Epithelial cell of proximal tubule (primary cell): ENCODE data around the gene RNPC3. TPM values are rescaled to one million over a fixed set of nuclear protein-coding genes. Genes with fewer than 3 reads are reported as not detected.
"Not testable (repeated sequence)": the region's sequence is repeated elsewhere in the genome, so short reads cannot be mapped to it uniquely, and the experiment has no call there.

Experiments used
- DNase-seq: peaks from one replicate; pipeline ENCODE4 v3.0.0-alpha.2; 2011; ENCODE audit warnings: low read depth
- H3K4me3 ChIP-seq: 2 replicates; pipeline ENCODE4 v1.5.1; 2011; ENCODE audit warnings: low read depth, mild to moderate bottlenecking, low read length
- total RNA-seq: library from RNA; depleted of rRNA; stranded (reverse); fragments of >200 nt; gene quantifications from 2 replicates; pipeline ENCODE4 v1.2.3, GENCODE V29; 2015
- TF ChIP-seq, protein P1 (sequence below): conservative IDR thresholded peaks from 2 replicates; pipeline ENCODE4 v1.5.1; 2012; ENCODE audit warnings: low read depth, mild to moderate bottlenecking, low read length

RNPC3 gene
- total RNA-seq, 1 donor from 2014 or later: 6.4 TPM

DNA sequence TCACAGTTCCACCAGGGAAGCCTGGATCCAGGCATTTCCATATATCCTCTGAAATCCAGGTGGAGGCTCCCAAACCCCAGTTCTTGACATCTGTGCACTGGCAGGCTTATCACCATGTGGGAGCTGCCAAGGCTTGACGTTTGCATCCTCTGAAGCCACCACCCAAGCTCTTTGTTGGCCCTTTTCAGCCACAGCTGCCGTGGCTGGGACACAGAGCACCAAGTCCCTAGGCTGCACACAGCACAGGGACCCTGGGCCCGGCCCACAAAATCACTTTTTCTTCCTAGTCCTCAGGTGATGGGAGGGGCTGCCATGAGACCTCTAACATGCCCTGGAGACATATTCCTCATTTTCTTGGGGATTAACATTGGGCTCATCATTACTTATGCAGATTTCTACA lies 22.3 kb downstream of the RNPC3 start:
- no peak overlapping the region for H3K4me3 ChIP-seq
- no peak for DNase-seq
- TF ChIP-seq, protein P1, sequence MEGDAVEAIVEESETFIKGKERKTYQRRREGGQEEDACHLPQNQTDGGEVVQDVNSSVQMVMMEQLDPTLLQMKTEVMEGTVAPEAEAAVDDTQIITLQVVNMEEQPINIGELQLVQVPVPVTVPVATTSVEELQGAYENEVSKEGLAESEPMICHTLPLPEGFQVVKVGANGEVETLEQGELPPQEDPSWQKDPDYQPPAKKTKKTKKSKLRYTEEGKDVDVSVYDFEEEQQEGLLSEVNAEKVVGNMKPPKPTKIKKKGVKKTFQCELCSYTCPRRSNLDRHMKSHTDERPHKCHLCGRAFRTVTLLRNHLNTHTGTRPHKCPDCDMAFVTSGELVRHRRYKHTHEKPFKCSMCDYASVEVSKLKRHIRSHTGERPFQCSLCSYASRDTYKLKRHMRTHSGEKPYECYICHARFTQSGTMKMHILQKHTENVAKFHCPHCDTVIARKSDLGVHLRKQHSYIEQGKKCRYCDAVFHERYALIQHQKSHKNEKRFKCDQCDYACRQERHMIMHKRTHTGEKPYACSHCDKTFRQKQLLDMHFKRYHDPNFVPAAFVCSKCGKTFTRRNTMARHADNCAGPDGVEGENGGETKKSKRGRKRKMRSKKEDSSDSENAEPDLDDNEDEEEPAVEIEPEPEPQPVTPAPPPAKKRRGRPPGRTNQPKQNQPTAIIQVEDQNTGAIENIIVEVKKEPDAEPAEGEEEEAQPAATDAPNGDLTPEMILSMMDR: no peak

DNA sequence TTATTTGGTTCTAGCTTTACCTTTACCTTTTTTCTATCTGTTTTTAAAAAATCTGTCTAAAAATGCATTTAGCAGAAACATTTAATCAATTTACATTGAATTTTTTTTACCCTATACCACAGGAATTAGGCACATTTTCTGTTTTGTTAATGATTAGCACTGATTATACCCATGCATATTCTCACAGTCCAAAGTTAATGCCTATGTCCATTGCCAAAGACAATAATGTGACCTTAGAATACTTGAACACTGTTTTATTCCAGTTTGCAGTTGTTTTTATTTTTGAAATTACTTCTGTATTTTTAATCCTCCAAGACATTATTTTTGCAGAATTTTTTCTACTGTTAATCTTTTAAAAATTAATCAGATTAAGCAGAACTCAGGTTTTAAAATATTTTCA lies 34.9 kb downstream of the RNPC3 start:
- DNase-seq: no peak
- H3K4me3 ChIP-seq: no peak overlapping the region
- TF ChIP-seq, protein P1: no peak

DNA sequence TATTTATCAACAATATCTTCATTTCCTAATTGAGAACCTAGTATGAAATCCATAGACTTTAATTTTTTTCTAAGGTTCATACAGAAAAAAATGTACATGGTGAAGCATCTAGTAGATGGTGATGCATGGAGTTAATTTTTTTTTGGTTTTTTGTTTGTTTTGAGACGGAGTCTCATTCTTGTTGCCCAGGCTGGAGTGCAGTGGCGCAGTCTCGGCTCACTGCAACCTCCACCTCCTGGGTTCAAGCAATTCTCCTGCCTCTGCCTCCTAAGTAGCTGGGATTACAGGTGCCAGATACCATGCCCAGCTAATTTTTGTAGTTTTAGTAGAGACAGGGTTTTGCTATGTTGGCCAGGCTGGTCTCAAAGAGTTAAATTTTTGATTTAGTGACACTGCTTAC lies 35.6 kb downstream of the RNPC3 start:
- H3K4me3 ChIP-seq, DNase-seq: not testable (repeated sequence)

DNA sequence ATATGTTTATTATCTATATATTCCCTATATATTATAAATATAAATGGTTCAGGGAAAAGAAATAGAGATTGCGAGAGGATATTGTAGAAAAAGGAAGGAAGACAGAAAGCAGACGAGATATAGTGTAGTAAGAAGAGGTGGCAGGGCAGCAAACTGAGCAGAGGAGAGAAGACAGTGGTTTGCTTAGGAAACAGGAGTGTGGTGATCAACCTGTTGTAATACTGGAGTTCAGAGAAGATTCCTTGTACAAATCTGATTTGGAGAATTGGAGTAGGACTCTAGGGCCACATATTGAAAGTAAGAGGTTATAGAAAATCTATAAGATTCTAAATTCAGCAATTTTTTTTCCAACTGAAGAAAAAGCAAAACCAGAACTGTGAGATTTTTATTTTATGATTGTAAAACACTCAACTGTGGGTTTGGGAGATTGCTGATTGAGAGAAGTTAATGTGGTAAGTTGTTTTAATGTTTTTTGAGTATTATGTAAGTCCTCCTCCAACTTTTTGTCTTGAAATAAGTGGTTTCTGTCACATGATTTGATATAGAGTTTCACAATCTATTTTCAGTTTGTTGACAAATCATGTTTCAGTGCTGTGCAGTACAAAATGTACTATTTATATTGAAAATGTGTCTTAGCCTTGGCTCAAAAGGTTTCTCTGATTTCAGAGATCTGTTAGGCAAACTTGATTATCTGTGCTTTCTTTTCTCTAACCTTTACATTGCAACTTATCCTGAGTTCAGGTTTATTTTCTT lies 36.3 kb downstream of the RNPC3 start:
- TF ChIP-seq, protein P1: no peak
- H3K4me3 ChIP-seq: no peak overlapping the region
- DNase-seq: no peak

DNA sequence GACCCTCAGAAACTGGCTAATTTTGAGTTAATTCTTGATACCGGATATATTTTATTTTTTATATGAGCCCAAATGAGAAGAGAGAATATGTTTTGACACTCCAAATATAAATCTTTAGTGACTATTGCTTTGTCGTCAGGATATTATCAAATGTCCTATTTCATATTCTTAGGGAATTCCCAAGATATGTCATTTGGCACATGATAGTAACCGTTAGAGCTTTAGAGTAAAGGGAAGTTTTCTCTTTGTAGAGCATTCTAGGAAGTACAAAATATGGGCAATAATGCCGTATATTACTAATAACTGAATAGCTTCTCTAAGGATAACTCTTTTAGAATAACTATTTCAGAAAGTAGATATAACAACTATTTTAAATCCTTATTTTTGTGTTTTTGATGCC lies 37.6 kb downstream of the RNPC3 start:
- TF ChIP-seq, protein P1: no peak
- DNase-seq: no peak
- H3K4me3 ChIP-seq: no peak overlapping the region

DNA sequence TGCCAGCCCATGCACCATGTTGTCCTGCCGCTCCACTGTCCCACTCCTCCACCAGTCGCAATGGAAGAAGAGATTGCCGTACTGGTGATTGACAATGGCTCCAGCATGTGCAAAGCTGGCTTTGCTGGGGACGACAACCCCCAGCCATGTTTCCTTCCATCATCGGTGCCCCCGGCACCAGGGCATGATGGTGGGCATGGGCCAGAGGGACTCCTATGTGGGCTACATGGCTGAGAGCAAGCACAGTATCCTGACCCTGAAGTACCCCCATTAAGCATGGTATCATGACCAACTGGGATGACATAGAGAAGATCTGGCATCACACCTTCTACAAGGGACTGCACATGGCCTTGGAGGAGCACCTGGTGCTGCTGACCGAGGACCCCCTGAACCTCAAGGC lies 44.0 kb downstream of the RNPC3 start:
- TF ChIP-seq, protein P1: no peak
- DNase-seq: no peak
- no peak overlapping the region for H3K4me3 ChIP-seq

DNA sequence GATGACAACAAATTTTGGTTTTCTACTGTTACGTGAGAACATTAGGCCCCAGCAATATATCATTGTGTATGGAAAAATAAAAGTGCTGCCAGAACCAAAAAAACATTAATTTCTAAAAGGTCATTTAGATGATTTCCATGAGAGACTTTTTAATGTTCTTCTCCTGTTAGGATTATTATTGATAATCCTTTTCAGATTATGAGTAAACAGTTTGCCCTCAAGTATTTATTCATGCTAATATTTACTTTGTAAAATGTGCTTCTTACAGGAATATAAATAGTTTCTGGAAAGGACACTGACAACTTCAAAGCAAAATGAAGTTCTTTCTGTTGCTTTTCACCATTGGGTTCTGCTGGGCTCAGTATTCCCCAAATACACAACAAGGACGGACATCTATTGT lies 45.8 kb downstream of the RNPC3 start, which contains the start of gene AMY2B:
Gene AMY2B (plus strand): TSS at position 301 of the 400 bp plus-strand sequence. CDS start 14 bp downstream, at position 315.
- DNase-seq, H3K4me3 ChIP-seq: not testable (repeated sequence)

DNA sequence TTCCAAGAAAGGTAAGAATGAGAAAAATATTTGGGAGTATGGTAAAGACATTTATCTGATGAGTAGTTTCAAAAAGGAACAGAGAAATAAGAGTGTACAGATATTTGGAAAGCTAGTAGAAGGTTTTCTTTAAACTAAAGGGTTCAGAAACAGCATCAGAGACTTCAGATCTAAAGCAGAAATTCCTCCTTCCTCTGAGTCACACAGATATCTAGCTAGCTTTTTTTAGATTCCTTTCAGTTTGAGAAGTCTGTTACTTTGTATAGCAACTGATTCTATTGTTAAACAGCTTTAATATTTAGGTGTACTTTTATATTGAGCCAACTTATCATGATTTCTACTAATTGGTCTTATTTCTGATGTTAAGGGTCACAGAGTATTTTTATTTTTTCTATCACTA lies 50.6 kb downstream of the RNPC3 start:
- TF ChIP-seq, protein P1: no peak
- DNase-seq: no peak
- H3K4me3 ChIP-seq: no peak overlapping the region

DNA sequence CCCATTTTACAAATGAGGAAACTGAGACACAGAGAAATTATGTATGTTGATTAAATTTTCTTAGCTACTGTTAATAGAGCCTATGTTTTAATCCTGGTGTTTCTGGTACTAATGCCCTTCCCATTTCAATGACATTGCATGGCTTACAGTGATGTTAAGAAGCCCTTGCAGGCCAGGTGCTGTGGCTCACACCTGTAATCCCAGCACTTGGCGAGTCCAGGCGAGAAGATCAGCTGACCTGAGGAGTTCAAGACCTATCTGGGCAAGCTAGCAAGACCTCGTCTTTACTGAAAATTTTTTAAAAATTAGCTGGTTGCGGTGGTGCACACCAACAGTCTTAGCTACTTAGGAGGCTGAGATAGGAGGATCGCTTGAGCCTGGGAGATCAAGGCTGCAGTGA lies 51.3 kb downstream of the RNPC3 start:
- H3K4me3 ChIP-seq, DNase-seq: not testable (repeated sequence)
